ENCODE results near the gene ADAM30. TPM values are rescaled to one million over a fixed set of nuclear protein-coding genes. Genes with fewer than 3 reads are reported as not detected.

ADAM30 gene
- 1.4 TPM for total RNA-seq (ENCODE audit: insufficient read depth, low replicate concordance)

DNA sequence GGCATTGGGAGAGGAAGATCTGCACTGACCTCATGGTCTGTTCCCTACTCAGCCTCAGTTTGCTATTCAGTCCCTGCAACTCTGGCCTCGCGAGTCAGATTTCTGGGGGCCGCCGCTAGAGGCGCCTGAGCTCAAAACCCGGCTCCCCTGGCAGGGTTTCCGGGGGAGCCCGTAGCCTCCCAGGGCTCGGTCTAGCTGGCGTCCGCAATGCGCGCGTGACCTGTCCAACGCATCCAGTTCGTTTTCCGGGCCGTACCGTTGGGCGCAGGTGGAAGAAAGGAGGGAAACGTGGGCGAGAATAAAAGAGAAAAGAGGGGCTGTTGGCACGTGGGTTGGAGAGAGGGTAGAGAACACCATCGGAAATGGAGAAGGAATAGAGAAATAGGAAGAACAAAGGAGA, at the start of gene ADAM30:
Gene ADAM30, minus strand, starts transcription at position 213 of the 400 bp plus-strand sequence. Its CDS starts 179 bp downstream, at position 34.
- no peak for DNase-seq (ENCODE audit: low spot score)

DNA sequence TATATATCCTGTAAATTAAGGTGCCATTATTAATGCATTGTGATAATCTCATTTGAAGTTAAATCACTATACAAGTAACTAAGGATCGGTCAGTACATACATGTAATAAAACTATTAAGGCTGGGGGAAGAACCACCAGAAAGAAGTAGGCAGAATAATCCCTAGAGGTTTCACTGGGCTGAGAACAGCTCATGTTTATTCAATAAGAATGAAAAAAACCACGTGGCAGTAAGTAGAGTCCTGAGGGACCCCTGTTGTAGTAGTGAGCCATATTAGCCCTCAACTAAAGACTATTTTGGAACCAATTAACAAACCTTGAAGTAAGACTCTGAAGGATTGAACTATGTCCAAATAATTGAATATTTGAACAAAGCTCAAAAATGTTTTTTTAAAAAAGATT, 46.9 kb upstream of the ADAM30 start:
- no peak for DNase-seq (ENCODE audit: low spot score)

DNA sequence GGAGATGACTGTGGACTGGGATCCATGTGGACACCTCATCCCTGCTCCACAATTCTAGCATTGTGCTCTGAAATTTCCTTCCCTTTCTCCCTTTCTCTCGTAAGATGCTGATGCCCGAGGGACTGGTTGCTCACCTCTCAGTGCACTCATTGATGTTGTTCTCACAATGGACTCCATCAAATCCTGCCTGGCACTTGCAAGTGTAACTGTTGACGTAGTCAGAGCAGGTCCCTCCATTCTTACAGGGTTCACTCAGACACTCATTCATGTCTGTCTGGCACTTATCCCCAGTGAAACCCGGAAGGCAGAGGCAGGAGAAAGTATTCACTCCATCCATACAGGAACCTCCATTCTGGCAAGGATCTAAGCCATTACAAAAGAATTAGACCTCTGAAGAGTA, 45.1 kb upstream of the ADAM30 start:
- no peak for DNase-seq (ENCODE audit: low spot score)

DNA sequence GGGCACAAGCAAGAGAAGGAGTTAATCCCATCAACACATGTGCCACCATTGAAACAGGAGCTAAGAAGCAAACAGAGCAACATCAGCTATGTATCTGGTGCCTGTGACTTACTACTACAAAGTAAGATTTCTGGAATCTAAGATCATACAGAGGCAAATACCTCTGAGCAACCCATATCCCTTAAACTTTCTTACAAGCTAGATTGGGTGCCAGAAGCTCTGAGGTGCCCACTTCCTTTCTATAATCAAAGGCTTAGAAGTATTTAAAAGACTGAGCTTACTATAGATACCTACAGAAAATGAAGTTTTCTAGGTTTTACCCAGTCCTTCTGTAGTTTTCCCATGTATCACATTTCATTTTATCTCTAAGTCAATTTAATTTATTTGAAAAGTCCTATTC, 44.4 kb upstream of the ADAM30 start:
- no peak for DNase-seq (ENCODE audit: low spot score)

DNA sequence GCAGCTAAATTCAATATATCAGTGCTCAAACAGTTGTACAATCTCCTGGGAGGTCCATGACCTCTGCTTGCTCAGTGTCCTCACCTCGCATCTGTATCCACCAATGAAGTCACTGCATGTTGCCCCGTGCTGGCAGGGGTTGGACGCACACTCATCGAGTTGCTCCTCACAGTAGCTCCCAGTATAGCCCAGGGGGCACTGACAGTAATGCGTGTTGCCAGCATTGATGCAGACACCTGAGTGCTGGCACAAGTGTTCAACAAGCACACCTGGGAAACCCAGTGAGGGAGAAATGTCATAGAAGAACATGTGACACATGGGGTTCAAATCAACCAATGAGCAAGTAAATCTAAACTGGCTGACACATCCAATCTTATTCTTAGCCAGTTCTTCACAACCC, 40.9 kb upstream of the ADAM30 start:
- DNase-seq (ENCODE audit: low spot score), result no peak

DNA sequence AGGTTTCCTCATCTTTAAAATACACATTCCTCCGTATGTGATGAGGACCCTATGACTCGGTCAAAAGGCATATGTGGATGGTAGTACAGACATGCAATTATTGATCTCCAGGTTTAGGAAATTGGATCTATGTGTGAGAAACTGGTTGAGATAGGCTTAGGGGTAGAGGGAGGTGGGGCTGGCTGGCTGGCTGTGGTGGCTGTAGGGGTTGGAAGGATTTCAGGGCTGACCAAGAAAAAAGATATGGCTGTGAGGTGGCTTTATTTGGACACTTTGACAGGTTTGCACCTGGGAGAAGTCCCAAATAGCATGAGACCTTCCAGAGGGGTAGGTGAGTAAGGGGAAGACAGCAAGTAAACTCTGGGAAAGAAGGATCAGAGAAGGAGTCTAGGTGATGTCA, 39.6 kb upstream of the ADAM30 start:
- DNase-seq (ENCODE audit: low spot score), result no peak

DNA sequence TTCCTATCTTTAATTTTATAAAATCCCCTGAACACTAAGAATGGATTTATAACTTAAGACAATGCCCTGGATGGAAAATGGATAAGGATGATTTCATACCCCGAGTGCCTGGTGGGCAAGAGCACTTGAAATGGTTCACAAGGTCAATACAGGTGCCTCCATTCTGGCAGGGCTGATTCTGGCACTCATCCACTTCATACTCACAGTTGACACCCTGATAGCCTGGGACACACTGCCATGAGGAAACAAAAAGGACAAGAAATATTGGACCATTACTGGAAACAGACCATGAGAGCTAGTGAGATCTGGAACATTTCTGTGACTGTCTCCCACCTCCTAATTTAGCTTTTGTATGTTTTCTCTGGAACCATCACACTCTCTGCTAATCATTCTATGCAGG, 39.1 kb upstream of the ADAM30 start:
- DNase-seq (ENCODE audit: low spot score), result no peak

DNA sequence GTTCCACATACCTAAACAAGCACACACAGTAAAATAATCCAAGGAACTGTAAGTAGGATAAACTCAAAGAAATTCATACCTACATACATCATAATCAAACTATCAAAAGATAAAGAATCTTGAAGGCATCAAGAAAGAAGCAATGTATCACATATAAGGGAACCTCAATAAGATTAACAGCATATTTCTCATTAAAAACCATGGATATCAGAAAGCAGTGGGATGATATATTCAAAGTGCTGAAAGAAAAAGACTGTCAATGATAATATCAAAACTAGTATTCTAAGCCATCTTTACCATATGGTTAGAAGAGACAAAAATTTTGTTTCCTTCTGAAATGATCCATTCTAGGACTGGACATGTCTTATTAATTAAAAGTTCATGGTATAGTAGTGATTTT, 37.1 kb upstream of the ADAM30 start:
- no peak for DNase-seq (ENCODE audit: low spot score)

DNA sequence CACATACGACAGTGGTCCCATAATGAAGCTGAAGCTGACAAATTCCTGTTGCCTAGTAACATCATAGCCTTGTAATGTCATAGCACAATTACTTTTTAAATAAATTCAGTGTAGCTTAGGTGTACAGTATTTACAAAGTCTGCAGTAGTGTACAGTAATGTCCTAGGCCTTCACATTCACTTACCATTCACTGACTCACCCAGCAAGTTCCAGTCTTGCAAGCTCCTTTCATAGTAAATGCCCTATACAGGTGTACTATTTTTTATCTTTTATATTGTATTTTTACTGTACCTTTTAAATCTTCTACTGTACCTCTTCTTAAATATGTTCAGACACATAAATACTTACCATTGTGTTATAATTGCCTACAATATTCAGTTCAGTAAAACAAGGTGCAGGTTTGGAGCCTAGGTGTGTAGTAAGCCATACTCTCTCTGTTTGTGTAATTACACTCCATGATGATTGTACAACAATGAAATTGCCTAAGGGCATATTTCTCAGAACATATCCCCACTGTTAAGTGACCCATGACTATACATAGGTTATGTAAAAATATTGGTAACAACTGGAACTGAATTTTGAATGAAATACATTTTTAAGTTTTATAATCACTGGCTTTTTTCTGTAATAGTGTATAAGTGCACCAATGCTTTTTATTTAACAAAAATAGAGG, 33.5 kb upstream of the ADAM30 start:
- no peak for DNase-seq (ENCODE audit: low spot score)

DNA sequence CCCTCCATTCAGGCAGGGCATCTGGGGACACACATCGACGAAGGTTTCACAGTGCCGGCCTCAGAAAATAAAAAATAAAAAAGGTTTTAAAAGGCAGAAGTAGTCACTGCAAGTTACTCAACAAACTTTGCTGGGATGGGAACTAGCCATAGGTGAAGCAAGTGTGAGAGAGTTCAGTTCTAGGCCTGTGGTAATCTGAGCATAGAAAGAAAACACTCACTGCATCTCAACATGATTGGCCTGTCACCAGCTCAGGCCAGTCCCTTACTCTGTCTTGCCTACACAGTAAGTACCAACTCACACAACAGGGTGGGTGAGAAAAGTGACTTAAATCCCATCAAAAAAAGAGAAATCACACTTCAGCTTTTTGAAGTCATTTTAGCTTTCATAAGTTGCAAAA, 30.2 kb upstream of the ADAM30 start:
- DNase-seq (ENCODE audit: low spot score), result no peak

DNA sequence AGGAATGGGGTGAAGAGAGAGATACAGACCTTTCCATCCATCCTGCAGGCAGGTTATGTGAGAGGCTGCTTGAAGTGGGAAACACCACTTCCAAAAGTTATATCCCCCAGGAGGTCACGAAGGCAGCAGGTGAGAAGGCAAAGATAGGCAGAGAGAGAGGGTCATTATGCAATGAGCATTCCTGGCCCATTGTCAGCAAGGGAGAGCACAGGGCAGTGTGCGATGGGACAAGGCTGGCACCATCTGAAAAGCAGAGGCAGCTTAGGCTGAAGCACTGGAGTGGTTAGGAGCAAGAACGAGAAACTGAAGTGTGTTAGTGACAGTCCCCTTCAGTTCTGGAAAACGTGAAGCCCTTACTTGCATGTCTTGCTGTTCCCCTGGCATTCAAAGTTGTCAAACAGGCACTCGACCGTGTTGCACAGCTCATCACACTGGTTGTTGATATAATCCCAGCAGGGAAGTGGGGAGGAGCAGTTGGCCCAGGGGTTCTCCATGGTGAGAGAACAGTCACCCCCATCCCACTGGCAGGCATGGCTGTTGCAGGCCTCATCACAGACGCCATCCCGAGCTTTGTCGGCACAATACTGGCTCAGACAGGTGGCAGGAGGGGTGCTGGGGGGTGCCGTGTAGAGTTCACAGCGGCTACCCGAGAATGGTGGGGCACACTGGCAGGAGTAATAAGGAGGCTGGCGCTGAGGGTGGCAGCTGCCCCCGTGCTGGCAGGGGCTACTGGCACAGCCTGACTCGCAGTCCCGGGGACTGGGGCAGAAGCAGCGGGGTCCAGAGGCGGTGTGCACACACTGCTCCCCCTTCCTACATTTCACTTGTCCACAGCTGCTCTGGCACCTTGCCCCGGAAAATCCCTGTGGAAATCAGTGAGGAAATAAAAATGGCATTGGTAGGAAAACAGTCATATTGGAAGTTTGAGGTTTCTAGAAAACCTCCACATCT, 28.9 kb upstream of the ADAM30 start:
- DNase-seq (ENCODE audit: low spot score), result no peak

DNA sequence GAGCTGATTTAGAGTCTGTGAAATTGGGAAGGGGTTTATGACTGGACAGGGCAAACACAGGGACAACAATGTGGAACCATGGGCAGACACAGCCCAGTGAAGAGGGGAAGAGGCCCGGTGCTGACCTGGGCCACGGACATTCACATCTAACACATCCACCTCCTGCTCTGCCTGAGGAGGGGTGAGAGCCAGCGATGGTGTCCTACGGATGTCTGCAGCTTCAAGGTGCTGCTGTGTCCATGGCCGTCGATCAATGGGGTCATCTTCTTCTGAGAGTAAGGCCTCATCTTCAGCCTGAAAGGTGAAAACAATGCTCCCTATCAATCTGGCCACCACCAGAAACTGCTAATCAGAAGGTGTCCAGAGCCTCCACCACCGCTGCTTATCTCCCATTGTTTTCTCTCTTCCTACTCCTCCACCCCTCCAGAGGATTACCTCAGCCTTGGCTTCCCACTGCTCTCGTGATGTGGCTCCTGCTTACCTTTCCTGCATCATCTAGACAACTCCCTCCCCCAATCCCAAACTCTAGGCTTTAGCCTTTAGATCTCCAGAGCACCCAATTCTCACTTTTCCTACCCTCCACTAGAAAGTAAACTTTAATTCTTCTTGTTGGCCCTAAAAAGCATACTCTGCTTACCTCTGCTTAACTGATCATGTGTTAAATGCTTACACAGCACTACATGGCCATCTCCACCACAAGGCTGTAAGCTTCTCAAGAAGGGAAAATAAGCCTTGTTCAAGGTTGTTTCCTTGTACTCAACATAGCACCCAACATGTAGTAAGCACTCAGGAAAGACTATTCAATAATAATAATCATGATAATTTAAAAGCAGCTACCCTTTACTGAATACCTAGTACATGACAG, 24.0 kb upstream of the ADAM30 start:
- no peak for DNase-seq (ENCODE audit: low spot score)

DNA sequence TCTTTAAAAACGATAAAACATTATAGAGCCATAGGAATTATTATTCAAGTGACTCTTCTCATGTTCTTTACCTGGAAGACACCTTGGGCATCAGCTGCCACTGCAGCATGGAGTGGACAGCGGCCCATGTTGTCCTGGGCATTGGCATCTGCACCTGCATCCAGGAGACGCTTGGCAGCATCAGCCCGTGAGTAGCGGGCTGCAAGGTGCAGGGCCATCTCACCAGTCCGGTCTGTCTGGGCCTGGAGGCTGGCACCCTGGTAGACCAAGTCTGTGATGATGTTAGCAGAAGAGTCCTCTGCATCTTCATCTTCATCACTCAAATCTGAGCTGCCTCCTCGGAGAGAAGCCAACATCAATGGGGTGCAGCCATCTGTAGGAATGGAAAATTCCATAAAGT, 22.9 kb upstream of the ADAM30 start:
- DNase-seq (ENCODE audit: low spot score), result no peak

DNA sequence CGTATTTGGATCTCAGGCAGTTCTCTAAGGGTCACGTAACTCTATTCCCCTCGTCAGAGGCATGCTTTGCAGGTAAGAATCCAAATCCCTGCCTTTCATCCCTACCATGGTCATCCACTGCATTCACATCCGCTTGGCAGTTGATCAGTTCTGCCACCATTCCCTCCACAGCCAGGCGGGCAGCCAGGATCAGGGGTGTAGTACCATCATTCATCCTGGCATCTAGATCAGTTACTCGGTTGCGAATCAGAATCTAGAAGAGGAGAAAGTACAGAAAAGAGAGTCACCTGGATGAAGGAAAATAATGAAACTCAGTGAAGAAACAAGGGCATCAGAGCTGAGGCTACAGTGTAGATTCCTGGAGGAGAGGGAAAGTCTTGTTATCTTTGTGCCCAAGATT, 22.0 kb upstream of the ADAM30 start:
- no peak for DNase-seq (ENCODE audit: low spot score)

DNA sequence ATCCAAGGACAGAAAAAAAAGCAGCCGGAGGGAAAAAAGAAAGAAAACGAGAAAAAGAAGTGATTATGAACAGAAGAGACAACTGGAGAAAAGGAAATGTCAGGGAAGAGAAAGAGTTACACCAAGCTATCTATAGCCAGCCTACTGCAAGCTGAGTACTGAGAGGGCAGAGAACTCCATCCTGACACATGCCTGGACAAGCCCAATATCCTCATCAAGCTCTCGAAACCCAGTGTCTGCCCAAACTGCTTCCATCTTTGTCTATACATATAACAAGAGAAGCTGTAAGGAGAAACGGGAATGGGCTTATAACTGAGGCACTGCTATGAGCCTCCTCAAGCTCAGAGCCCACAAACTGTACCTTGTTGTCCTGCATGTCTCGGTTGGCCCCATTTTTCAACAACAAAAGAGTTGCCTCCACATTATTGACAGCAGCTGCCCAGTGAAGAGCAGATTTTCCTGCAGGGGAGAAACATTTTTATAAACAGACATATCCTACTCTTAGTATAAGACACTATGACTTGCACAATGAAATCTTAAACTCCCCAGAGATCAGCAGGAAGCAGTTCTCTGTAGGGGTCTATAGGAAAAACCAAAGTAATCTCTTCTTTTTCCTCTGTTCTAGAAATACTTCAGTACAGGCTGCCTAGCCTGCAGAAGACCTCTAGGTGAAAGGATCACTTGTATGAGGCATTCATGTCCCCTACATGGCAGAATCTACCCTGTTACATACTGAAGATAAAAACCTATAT, 21.2 kb upstream of the ADAM30 start:
- DNase-seq (ENCODE audit: low spot score), result no peak

DNA sequence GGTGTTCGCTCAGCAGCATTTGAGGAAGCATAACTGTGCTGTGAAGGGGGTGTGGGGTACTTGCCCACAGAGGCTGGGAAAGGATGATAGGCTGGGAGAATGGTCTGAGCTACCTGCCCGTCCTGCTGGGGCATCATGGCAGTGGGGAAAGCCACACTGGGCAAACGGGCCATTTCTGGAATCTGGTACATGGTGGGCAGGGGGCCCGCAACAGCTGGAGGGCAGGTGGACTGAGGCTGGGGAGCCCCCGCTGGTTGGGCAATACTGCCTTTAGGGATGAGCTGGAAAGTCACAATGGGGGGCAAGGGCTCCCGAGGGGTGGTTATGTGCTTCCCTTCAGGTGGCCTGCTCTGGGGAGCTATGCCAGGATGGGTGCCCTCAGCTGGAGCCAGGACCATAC, 19.2 kb upstream of the ADAM30 start:
- DNase-seq (ENCODE audit: low spot score), result no peak

DNA sequence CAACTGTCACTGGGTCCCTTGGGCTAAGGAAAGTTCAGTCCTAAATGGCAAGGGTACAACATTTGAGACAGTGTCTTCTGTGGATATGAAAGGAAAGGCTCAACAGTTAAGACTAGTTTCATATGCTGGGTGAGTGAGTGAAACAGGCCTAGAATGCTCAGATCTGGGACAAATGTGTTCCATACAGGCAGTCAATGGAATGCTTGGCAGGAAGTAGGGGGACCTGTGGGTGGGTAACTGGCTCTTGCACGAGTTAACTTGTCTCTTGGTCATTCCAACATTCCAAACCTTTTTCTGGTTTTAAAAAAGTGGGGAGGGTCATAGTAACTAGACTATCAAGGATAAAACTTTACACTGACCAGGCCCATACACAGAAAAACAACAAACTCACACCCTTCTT, 17.8 kb upstream of the ADAM30 start:
- no peak for DNase-seq (ENCODE audit: low spot score)

DNA sequence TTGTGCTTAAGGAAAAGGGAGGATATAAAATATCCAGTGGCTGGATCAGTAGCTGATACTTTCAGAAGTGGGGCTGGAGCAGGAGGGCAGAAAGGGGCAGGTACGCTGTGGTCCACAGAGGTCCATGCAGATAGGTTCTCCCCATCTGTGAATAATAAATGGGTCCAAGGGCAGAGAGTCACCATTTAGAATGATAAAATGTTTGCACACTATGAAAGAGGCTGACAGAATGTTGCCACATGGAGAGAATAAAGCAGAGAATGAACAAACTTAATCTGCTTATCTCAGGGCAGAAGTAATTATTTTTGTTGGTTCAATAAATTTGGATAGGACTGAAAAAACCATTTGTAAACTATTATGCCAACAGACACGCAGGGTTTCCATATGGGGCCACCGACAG, 16.6 kb upstream of the ADAM30 start:
- DNase-seq (ENCODE audit: low spot score), result no peak

DNA sequence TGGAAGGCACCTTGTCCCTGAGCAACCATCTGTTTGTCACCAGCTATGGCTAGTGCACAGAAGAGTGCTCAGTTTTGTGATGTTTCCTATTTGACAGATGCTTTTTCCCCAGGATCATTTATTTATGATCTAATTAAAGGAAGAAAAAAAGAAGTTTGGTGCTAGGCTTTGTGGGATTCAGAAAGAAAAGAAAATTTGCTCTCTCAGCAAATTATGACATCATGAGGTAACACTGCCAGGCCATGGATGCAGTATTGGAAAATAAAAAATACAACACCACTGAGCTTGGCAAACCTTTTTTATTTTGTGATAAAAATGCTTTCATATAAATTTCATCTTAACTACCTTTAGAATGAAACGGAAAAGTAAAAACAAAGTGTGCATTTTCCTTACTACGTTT, 15.5 kb upstream of the ADAM30 start:
- no peak for DNase-seq (ENCODE audit: low spot score)

DNA sequence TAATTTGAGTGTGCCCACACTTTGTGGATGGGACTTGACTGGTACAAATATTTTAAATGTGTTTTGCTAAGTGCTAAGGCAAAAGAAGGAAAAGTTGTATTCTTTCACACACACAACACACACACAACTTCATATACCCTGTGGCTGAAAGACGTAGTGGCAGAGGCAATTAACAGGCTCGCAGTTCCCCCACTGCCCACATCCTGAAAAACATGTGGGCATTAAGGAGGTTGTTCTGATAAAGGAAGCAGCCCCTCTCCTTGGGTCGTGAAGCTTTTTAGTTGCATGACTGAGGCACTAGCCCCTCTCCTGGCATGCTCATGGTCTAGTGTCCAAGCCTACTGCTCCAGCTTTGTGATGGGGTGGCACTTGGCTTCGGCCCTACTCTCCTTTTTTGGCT, 14.3 kb upstream of the ADAM30 start:
- DNase-seq (ENCODE audit: low spot score), result no peak

DNA sequence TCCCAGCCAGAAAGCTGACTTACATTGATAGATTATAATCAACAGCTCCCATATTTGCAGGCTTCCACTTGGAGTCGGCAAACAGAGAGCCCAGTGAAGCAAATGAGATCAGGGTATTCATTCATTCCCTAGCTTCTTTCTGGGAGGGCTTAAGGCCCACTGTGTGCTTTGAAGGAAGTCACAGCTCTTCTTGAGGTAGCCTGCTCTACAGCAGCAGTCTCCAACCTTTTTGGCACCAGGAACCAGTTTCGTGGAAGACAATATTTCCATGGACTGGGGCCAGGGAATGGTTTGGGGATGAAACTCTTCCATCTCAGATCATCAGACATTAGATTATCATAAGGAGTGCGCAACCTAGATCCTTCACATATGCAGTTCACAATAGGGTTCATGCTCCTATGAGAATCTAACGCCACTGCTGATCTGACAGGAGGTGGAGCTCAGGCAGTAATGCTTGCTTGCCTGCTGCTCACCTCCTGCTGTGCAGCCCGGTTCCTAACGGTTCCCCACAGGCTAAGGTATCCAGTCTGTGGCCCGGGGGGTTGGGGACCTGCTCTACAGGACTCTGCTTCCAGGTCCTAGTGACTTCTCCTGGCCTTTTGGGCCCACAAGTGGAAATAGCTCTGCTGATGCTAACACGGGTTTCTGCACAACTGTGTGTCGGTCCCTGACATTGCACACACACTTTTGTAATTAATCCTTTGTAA, 13.7 kb upstream of the ADAM30 start:
- DNase-seq (ENCODE audit: low spot score), result no peak

All from umbilical cord (tissue), 2 donors.